ENCODE data around the gene SLC18A3. TPM values are rescaled to one million over a fixed set of nuclear protein-coding genes. Genes with fewer than 3 reads are reported as not detected.

Gene SLC18A3
- total RNA-seq, 4 donors from 2014 or later = 0.42 to 1.7 (median 0.81) TPM

GRCh38 chr10:49615213-49615612, 5.1 kb downstream of the SLC18A3 start:
- no peak for DNase-seq (ENCODE audit: extremely low spot score)
- TF ChIP-seq POLR2AphosphoS5 (IDR thresholded peaks at IDR 0.05) (no peak), POLR2A (IDR thresholded peaks at IDR 0.05; ENCODE audit: low read depth) (no peak), EP300 (IDR thresholded peaks at IDR 0.05) (no peak)
- TF ChIP-seq, protein P1, sequence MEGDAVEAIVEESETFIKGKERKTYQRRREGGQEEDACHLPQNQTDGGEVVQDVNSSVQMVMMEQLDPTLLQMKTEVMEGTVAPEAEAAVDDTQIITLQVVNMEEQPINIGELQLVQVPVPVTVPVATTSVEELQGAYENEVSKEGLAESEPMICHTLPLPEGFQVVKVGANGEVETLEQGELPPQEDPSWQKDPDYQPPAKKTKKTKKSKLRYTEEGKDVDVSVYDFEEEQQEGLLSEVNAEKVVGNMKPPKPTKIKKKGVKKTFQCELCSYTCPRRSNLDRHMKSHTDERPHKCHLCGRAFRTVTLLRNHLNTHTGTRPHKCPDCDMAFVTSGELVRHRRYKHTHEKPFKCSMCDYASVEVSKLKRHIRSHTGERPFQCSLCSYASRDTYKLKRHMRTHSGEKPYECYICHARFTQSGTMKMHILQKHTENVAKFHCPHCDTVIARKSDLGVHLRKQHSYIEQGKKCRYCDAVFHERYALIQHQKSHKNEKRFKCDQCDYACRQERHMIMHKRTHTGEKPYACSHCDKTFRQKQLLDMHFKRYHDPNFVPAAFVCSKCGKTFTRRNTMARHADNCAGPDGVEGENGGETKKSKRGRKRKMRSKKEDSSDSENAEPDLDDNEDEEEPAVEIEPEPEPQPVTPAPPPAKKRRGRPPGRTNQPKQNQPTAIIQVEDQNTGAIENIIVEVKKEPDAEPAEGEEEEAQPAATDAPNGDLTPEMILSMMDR (IDR thresholded peaks at IDR 0.05) = no peak
- peaks cover 0 to 34% (median 21%) of the 10 kb centered on the region in 4 donors for H3K4me1 ChIP-seq
- H3K9me3 ChIP-seq = no peaks in the 10 kb centered on the region
- H3K27me3 ChIP-seq = peaks cover 0 to 99% (median 36%) of the 10 kb centered on the region in 4 donors
- H3K4me3 ChIP-seq = no peak overlapping the region
- 78% methylated on average over 5 of the region's 5 CpGs for WGBS
- intact Hi-C loops (cut with DNase I) = no loop called here
- no peaks in the 10 kb centered on the region for H3K36me3 ChIP-seq
- H3K27ac ChIP-seq (replicated peaks in 1 of 4) = no peak overlapping the region

DNA sequence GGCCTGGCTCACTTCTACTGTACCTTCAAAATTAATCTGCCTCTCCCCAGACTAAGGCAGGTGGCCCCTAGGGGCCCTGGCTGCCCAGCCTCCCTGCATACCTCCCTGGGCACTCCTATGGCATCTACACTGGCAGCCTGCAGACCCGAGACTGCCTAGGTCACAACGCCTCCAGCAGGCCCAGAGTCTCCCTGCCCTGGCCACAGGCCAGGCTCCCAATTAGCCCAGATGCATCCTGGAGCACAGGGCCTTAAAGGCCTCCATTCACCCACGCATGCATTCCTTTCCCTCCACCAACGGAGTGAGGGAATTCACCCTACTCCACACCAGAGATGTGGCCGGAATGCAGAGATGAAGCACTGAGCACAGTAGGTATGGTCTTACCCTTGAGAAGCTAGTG, 5.6 kb downstream of the SLC18A3 start:
- Histone ChIP-seq H3K27ac (replicated peaks in 1 of 4) (no peak overlapping the region), H3K9me3 (no peaks in the 10 kb centered on the region), H3K4me1 (peaks cover 0 to 29% (median 16%) of the 10 kb centered on the region in 4 donors), H3K27me3 (peaks cover 0 to 99% (median 31%) of the 10 kb centered on the region in 4 donors), H3K36me3 (no peaks in the 10 kb centered on the region), H3K4me3 (no peak overlapping the region)
- no peak for TF ChIP-seq EP300 (IDR thresholded peaks at IDR 0.05)
- TF ChIP-seq, protein P1 (IDR thresholded peaks at IDR 0.05) = no peak
- no peak for TF ChIP-seq POLR2AphosphoS5 (IDR thresholded peaks at IDR 0.05)
- no peak for TF ChIP-seq POLR2A (IDR thresholded peaks at IDR 0.05; ENCODE audit: low read depth)
- 56% methylated on average over 5 of the region's 5 CpGs for WGBS
- DNase-seq (ENCODE audit: extremely low spot score) = no peak
- intact Hi-C loops (cut with DNase I) = no loop called here

- Histone ChIP-seq H3K36me3 (no peaks in the 10 kb centered on the region), H3K9me3 (no peaks in the 10 kb centered on the region), H3K4me3 (no peak overlapping the region), H3K27me3 (peaks cover 0 to 98% (median 24%) of the 10 kb centered on the region in 4 donors), H3K4me1 (peaks cover 0 to 20% (median 7%) of the 10 kb centered on the region in 4 donors), H3K27ac (replicated peaks in 1 of 4) (no peak overlapping the region)
- TF ChIP-seq, protein P1 (IDR thresholded peaks at IDR 0.05) = no peak
- 74% methylated on average over 4 of the region's 6 CpGs for WGBS
- intact Hi-C loops (cut with DNase I) = no loop called here
- no peak for DNase-seq (ENCODE audit: extremely low spot score)
Measured at GRCh38 chr10:49616421-49617101, 6.5 kb downstream of the SLC18A3 start.

- DNase-seq (ENCODE audit: extremely low spot score) = no peak
- WGBS = 71% methylated on average over 6 of the region's 7 CpGs
- Histone ChIP-seq H3K9me3 (no peaks in the 10 kb centered on the region), H3K4me1 (peaks cover 0 to 12% (median 4%) of the 10 kb centered on the region in 4 donors), H3K27ac (replicated peaks in 1 of 4) (no peak overlapping the region), H3K36me3 (no peaks in the 10 kb centered on the region), H3K4me3 (no peak overlapping the region), H3K27me3 (peaks cover 0 to 90% (median 17%) of the 10 kb centered on the region in 4 donors)
- intact Hi-C loops (cut with DNase I) = no loop called here
- no peak for TF ChIP-seq EP300 (IDR thresholded peaks at IDR 0.05)
- TF ChIP-seq POLR2AphosphoS5 (IDR thresholded peaks at IDR 0.05) = no peak
- no peak for TF ChIP-seq POLR2A (IDR thresholded peaks at IDR 0.05; ENCODE audit: low read depth)
- TF ChIP-seq, protein P1 (IDR thresholded peaks at IDR 0.05) = no peak
Measured at GRCh38 chr10:49617121-49618020, 7.3 kb downstream of the SLC18A3 start.

Measured in esophagus muscularis mucosa (tissue), 4 donors.